HG02943 (cell line): ENCODE measurements around the gene MYCL.

Source experiments
- ATAC-seq: cut with Tn5 transposase; IDR thresholded peaks from one replicate; pipeline ENCODE4 v1.9.1; 2021; ENCODE audit warnings: mild to moderate bottlenecking, low read depth, moderate library complexity; ENCODE audit not compliant: unreplicated experiment

MYCL gene

GRCh38 chr1:39901714-39902459 is at the start of gene MYCL:
MYCL (minus strand) TSS chr1:39901917; CDS start chr1:39901434, 483 bp downstream.
- peak; percentile 72 for ATAC-seq

- no peak for ATAC-seq
Measured at GRCh38 chr1:39949891-39950290, 48.2 kb upstream of the MYCL start.

GRCh38 chr1:39947260-39947659 is 45.5 kb upstream of the MYCL start:
- no peak for ATAC-seq

GRCh38 chr1:39946216-39946615 is 44.5 kb upstream of the MYCL start:
- ATAC-seq: no peak

- no peak for ATAC-seq
Measured at GRCh38 chr1:39944410-39945112, 42.8 kb upstream of the MYCL start.

GRCh38 chr1:39943471-39944290 is 42.0 kb upstream of the MYCL start:
- ATAC-seq: no peak

GRCh38 chr1:39940980-39941871 is 39.5 kb upstream of the MYCL start:
- no peak for ATAC-seq

GRCh38 chr1:39940253-39940652 is 38.5 kb upstream of the MYCL start:
- no peak for ATAC-seq

GRCh38 chr1:39938856-39939255 is 37.1 kb upstream of the MYCL start:
- ATAC-seq: no peak

- ATAC-seq: no peak
Measured at GRCh38 chr1:39936724-39937491, 35.2 kb upstream of the MYCL start.

GRCh38 chr1:39933956-39934941 is 32.5 kb upstream of the MYCL start:
- ATAC-seq: no peak

GRCh38 chr1:39928809-39929587 is 27.3 kb upstream of the MYCL start:
- ATAC-seq: no peak

GRCh38 chr1:39927538-39927937 is 25.8 kb upstream of the MYCL start:
- ATAC-seq: no peak

GRCh38 chr1:39926820-39927219 is 25.1 kb upstream of the MYCL start:
- no peak for ATAC-seq

GRCh38 chr1:39926343-39926793 is 24.7 kb upstream of the MYCL start:
- ATAC-seq: no peak

- no peak for ATAC-seq
Measured at GRCh38 chr1:39925721-39926342, 24.1 kb upstream of the MYCL start.

- ATAC-seq: no peak
Measured at GRCh38 chr1:39922251-39922688, 20.6 kb upstream of the MYCL start.
